Parathyroid adenoma (tissue), 2 donors: Measurements from ENCODE around the gene RDH12.
"Not testable (repeated sequence)": the region's sequence is repeated elsewhere in the genome, so short reads cannot be mapped to it uniquely, and the experiment has no call there.

Experiments
- H2AFZ ChIP-seq: fragments of 300-600 bp; sonication (generic); one replicate; pipeline ENCODE4 v1.7.0; 2017; ENCODE audit warnings: antibody characterized with exemption, mild to moderate bottlenecking
- H3K27ac ChIP-seq: fragments of 300-600 bp; sonication (generic); one replicate; pipeline ENCODE4 v1.7.0; 2017
- H3K27me3 ChIP-seq: fragments of 300-600 bp; sonication (generic); one replicate; pipeline ENCODE4 v1.7.0; 2017; ENCODE audit warnings: low read length; ENCODE audit not compliant: control insufficient read depth, insufficient read depth
- H3K36me3 ChIP-seq: fragments of 300-600 bp; sonication (generic); one replicate; pipeline ENCODE4 v1.7.0; 2017; ENCODE audit warnings: low read length; ENCODE audit not compliant: control insufficient read depth, insufficient read depth
- H3K4me1 ChIP-seq: fragments of 300-600 bp; sonication (generic); one replicate; pipeline ENCODE4 v1.7.0; 2017; ENCODE audit warnings: control low read depth
- H3K4me2 ChIP-seq: fragments of 300-600 bp; sonication (generic); one replicate; pipeline ENCODE4 v1.7.0; 2017; ENCODE audit warnings: low read length
- H3K4me3 ChIP-seq: fragments of 300-600 bp; sonication (generic); one replicate; pipeline ENCODE4 v1.7.0; 2017; ENCODE audit warnings: low read depth, low read length
- H3K79me2 ChIP-seq: fragments of 300-600 bp; sonication (generic); one replicate; pipeline ENCODE4 v1.7.0; 2017; ENCODE audit warnings: control low read depth
- H3K9ac ChIP-seq: fragments of 300-600 bp; sonication (generic); one replicate; pipeline ENCODE4 v1.7.0; 2017; ENCODE audit warnings: mild to moderate bottlenecking
- H3K9me3 ChIP-seq: fragments of 300-600 bp; sonication (generic); one replicate; pipeline ENCODE4 v1.7.0; 2017; ENCODE audit warnings: low read length; ENCODE audit not compliant: control insufficient read depth
- CTCF ChIP-seq: fragments of 300-600 bp; sonication (generic); IDR thresholded peaks from one replicate; pipeline ENCODE4 v1.7.0; 2017; ENCODE audit warnings: antibody characterized with exemption, mild to moderate bottlenecking
- donor health status: primary hyperparathyroidism.

RDH12 gene

DNA sequence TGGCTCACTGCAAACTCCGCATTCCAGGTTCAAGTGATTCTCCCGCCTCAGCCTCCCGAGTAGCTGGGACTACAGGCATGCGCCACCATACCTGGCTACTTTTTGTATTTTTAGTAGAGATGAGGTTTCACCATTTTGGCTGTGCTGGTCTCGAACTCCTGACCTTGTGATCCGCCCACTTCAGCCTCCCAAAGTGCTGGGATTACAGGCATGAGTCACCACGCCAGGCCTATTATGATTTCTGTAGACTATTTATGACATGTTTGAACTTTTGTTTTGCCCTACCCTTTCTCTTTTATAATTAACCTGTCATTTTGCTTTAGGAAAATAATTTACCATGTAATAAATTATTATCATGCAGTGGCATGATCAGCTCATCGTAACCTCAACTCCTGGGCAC is at the start of gene RDH12:
Gene RDH12 (plus strand): TSS at position 395 of the 400 bp plus-strand sequence. CDS start 20,757 bp downstream, outside the sequence.
- not testable (repeated sequence) for H3K36me3 ChIP-seq

GRCh38 chr14:67652189-67652588 is 49.5 kb upstream of the RDH12 start:
- Histone ChIP-seq H3K27me3 (no peaks in the 10 kb centered on the region), H2AFZ (no peak overlapping the region), H3K79me2 (peaks cover 2% of the 10 kb centered on the region), H3K4me2 (no peak overlapping the region), H3K36me3 (no peaks in the 10 kb centered on the region), H3K9me3 (no peaks in the 10 kb centered on the region), H3K9ac (no peak overlapping the region), H3K4me3 (no peak overlapping the region), H3K27ac (no peak overlapping the region), H3K4me1 (peaks cover 24% of the 10 kb centered on the region)
- no peak for TF ChIP-seq CTCF

More for the DNA sequence above, at the start of gene RDH12:
- H2AFZ ChIP-seq, H3K9ac ChIP-seq, H3K27ac ChIP-seq, H3K9me3 ChIP-seq, H3K4me1 ChIP-seq, H3K4me2 ChIP-seq, H3K27me3 ChIP-seq, H3K4me3 ChIP-seq, H3K79me2 ChIP-seq: not testable (repeated sequence)

DNA sequence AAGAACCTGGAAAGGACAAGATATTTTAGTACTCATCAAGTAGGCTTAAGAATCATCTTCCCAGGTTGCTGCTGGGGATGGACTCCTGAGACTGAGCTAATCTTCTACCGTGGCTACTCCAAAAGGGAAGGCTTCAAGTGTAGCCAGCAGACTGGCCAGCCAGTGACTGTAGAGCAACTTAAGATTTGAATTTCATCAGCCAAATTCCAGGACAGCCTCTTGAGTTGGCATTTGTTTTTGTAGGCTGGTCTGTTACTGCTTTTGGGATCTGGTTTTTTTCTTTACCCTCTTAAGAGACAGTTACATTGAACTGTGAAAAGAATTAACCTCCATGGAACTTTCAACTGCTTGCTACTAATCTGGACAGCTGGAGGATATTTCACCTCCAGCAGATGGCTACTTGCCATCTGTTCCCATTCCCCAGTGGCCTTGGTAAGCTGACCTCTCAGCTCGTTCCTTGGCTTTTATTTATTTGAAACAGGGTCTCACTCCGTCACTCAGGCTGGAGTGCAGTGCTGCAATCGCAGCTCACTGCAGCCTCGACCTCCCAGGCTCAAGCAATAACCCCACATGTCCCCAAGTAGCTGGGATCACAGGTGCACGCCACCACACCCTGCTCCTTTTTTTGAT is 47.9 kb upstream of the RDH12 start:
- no peak for TF ChIP-seq CTCF
- H3K36me3 ChIP-seq, result no peaks in the 10 kb centered on the region

GRCh38 chr14:67663633-67664032 is 38.1 kb upstream of the RDH12 start:
- Histone ChIP-seq H3K36me3 (no peaks in the 10 kb centered on the region), H3K79me2 (peaks cover 52% of the 10 kb centered on the region), H2AFZ (no peak overlapping the region), H3K27ac (no peak overlapping the region), H3K4me2 (no peak overlapping the region), H3K4me1 (peaks cover 11% of the 10 kb centered on the region), H3K27me3 (no peaks in the 10 kb centered on the region), H3K9me3 (no peaks in the 10 kb centered on the region), H3K4me3 (no peak overlapping the region), H3K9ac (no peak overlapping the region)
- TF ChIP-seq CTCF, result no peak

More for the DNA sequence above, 47.9 kb upstream of the RDH12 start:
- peaks cover 8% of the 10 kb centered on the region for H3K4me1 ChIP-seq
- H3K79me2 ChIP-seq, result peaks cover 5% of the 10 kb centered on the region
- H3K4me3 ChIP-seq, result no peak overlapping the region
- H3K27me3 ChIP-seq, result no peaks in the 10 kb centered on the region
- H3K27ac ChIP-seq, result peak overlapping the region; percentile 13
- H2AFZ ChIP-seq, result no peak overlapping the region
- no peak overlapping the region for H3K4me2 ChIP-seq
- no peaks in the 10 kb centered on the region for H3K9me3 ChIP-seq
- no peak overlapping the region for H3K9ac ChIP-seq

DNA sequence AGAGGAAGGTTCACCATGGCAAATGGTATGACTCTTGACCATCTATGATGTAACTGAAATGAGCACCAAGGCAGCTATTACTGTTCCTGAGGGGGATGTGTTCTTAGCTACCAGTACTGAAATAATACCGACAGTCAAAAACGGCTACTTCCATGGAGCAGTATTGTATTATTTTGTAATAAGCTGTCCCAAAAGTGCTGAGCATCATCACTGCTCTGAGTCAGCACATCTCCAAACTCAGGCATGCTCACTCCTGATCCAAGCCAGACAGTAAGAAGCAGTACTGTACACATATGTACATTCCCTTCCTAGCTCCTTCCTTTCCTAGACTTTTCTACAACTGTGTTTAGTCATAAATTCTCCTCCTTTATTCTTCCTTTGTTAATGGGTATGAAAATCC is 35.8 kb upstream of the RDH12 start:
- H3K4me3 ChIP-seq, result no peak overlapping the region
- peaks cover 61% of the 10 kb centered on the region for H3K79me2 ChIP-seq
- H3K4me2 ChIP-seq, result no peak overlapping the region
- TF ChIP-seq CTCF, result no peak
- no peaks in the 10 kb centered on the region for H3K27me3 ChIP-seq
- no peaks in the 10 kb centered on the region for H3K36me3 ChIP-seq
- H3K9me3 ChIP-seq, result no peaks in the 10 kb centered on the region
- H3K4me1 ChIP-seq, result peaks cover 11% of the 10 kb centered on the region
- H3K27ac ChIP-seq, result no peak overlapping the region
- no peak overlapping the region for H3K9ac ChIP-seq
- no peak overlapping the region for H2AFZ ChIP-seq
